Activated CD4-positive, alpha-beta T cell treated with anti-CD3 and anti-CD28 coated beads, Interleukin-2, amount 50 U/mL, for 16 hours (primary cell): Measurements from ENCODE around the gene NTN3.
"Not testable (repeated sequence)": the region's sequence is repeated elsewhere in the genome, so short reads cannot be mapped to it uniquely, and the experiment has no call there.

ENCODE experiments used
- DNase-seq: peaks from one replicate; pipeline ENCODE4 v3.0.0-alpha.2; 2020

The NTN3 gene

GRCh38 chr16:2466667-2467527 lies 4.2 kb upstream of the NTN3 start:
- no peak for DNase-seq

- peak; percentile 23 for DNase-seq
Measured at GRCh38 chr16:2467528-2468232, 3.4 kb upstream of the NTN3 start.

- no peak for DNase-seq
Measured at GRCh38 chr16:2468233-2468724, 2.8 kb upstream of the NTN3 start.

- DNase-seq, result no peak
Measured at GRCh38 chr16:2468725-2469398, 2.2 kb upstream of the NTN3 start.

- DNase-seq, result no peak
Measured at GRCh38 chr16:2469399-2470233, 1.5 kb upstream of the NTN3 start.

- no peak for DNase-seq
Measured at GRCh38 chr16:2470234-2470601, 879 bp upstream of the NTN3 start.

GRCh38 chr16:2470603-2471015 lies 488 bp upstream of the NTN3 start:
- no peak for DNase-seq

- DNase-seq, result no peak
Measured at GRCh38 chr16:2471653-2472487, 773 bp downstream of the NTN3 start.

- DNase-seq, result no peak
Measured at GRCh38 chr16:2472488-2472864, 1.4 kb downstream of the NTN3 start.

- no peak for DNase-seq
Measured at GRCh38 chr16:2472885-2473445, 1.9 kb downstream of the NTN3 start.

GRCh38 chr16:2473446-2473926 lies 2.4 kb downstream of the NTN3 start:
- DNase-seq, result peak; percentile 20

GRCh38 chr16:2473999-2474876 lies 3.1 kb downstream of the NTN3 start:
- peak; percentile 57 for DNase-seq

GRCh38 chr16:2474877-2475412 lies 3.8 kb downstream of the NTN3 start, which contains the start of gene TBC1D24:
TSS of gene TBC1D24 (plus strand) at chr16:2475127. CDS start at chr16:2496149, 21,022 bp downstream.
- DNase-seq, result peak; percentile 90

GRCh38 chr16:2475413-2476344 lies 4.6 kb downstream of the NTN3 start:
- peak; percentile 47 for DNase-seq

- DNase-seq, result no peak
Measured at GRCh38 chr16:2476345-2476720, 5.2 kb downstream of the NTN3 start.

- no peak for DNase-seq
Measured at GRCh38 chr16:2476741-2477140, 5.6 kb downstream of the NTN3 start.

GRCh38 chr16:2477327-2477726 lies 6.2 kb downstream of the NTN3 start:
- no peak for DNase-seq

- DNase-seq, result no peak
Measured at GRCh38 chr16:2478279-2478678, 7.2 kb downstream of the NTN3 start.

- not testable (repeated sequence) for DNase-seq
Measured at GRCh38 chr16:2479996-2480395, 8.9 kb downstream of the NTN3 start.
